ENCODE data around the gene PHKA1.
A peak's percentile ranks its signal among the peaks of the same experiment; 100 is the strongest.
"Not testable (repeated sequence)": the region's sequence is repeated elsewhere in the genome, so short reads cannot be mapped to it uniquely, and the experiment has no call there.

The PHKA1 gene

GRCh38 chrX:72713599-72714477 is at the start of gene PHKA1:
Gene PHKA1 (minus strand): TSS chrX:72714306. CDS start chrX:72713880, 426 bp downstream.
- peak; percentile 33 for DNase-seq (ENCODE audit: low read depth)
- peak within 1 kb of the TSS; percentile 59 for H3K4me3 ChIP-seq (ENCODE audit: low read depth, low read length)

GRCh38 chrX:72760454-72760853 is 46.3 kb upstream of the PHKA1 start:
- H3K4me3 ChIP-seq (ENCODE audit: low read depth, low read length); DNase-seq (ENCODE audit: low read depth): not testable (repeated sequence)

GRCh38 chrX:72748545-72748944 is 34.4 kb upstream of the PHKA1 start:
- H3K4me3 ChIP-seq (ENCODE audit: low read depth, low read length); DNase-seq (ENCODE audit: low read depth): not testable (repeated sequence)

- not testable (repeated sequence) for H3K4me3 ChIP-seq (ENCODE audit: low read depth, low read length); DNase-seq (ENCODE audit: low read depth)
These were observed 31.4 kb upstream of the PHKA1 start for GRCh38 chrX:72745546-72745945.

- no peak for TF ChIP-seq CTCF (conservative IDR thresholded peaks at IDR 0.05; ENCODE audit: low read depth, low read length)
- no peak overlapping the region for H3K4me3 ChIP-seq (ENCODE audit: low read depth, low read length)
- peak; percentile 8 for DNase-seq (ENCODE audit: low read depth)
These were observed 21.5 kb upstream of the PHKA1 start for GRCh38 chrX:72735561-72735960.

GRCh38 chrX:72733636-72734035 is 19.5 kb upstream of the PHKA1 start:
- not testable (repeated sequence) for H3K4me3 ChIP-seq (ENCODE audit: low read depth, low read length); DNase-seq (ENCODE audit: low read depth)

- no peak overlapping the region for H3K4me3 ChIP-seq (ENCODE audit: low read depth, low read length)
- TF ChIP-seq CTCF (conservative IDR thresholded peaks at IDR 0.05; ENCODE audit: low read depth, low read length), result no peak
- no peak for DNase-seq (ENCODE audit: low read depth)
These were observed 13.7 kb upstream of the PHKA1 start for GRCh38 chrX:72727846-72728245.

- TF ChIP-seq CTCF (conservative IDR thresholded peaks at IDR 0.05; ENCODE audit: low read depth, low read length), result no peak
- DNase-seq (ENCODE audit: low read depth), result no peak
- H3K4me3 ChIP-seq (ENCODE audit: low read depth, low read length), result no peak overlapping the region
These were observed 2.7 kb upstream of the PHKA1 start for GRCh38 chrX:72716766-72717165.

- TF ChIP-seq CTCF (conservative IDR thresholded peaks at IDR 0.05; ENCODE audit: low read depth, low read length), result no peak
- DNase-seq (ENCODE audit: low read depth), result no peak
- no peak overlapping the region for H3K4me3 ChIP-seq (ENCODE audit: low read depth, low read length)
These were observed 1.4 kb upstream of the PHKA1 start for GRCh38 chrX:72715546-72715945.

GRCh38 chrX:72714478-72714916 is 391 bp upstream of the PHKA1 start:
- peak overlapping the region; percentile 59 for H3K4me3 ChIP-seq (ENCODE audit: low read depth, low read length)
- DNase-seq (ENCODE audit: low read depth), result peak; percentile 78
- peak; percentile 12 for TF ChIP-seq CTCF (conservative IDR thresholded peaks at IDR 0.05; ENCODE audit: low read depth, low read length)

All from choroid plexus epithelial cell (primary cell).